Panc1 (cell line): Measurements from ENCODE around the gene SLC9A3. TPM values are rescaled to one million over a fixed set of nuclear protein-coding genes. Genes with fewer than 3 reads are reported as not detected.

Experiments used
- ATAC-seq: fragments of 200-7000 bp; cut with Tn5 transposase; 2 replicates; pipeline ENCODE4 v1.9.1; 2020; ENCODE audit warnings: mild to moderate bottlenecking, moderate library complexity
- BruUV-seq: library from RNA; stranded (reverse); fragments of 400-500 nt; replicated peaks from 2 replicates; lab custom pipeline; 2021; lab: Mats Ljungman, UMichigan
- CTCF ChIA-PET: fragments of 300-600 bp; sonication (Branson Sonifier 250); formaldehyde crosslinking; loops from one replicate; lab custom pipeline; 2022; ENCODE audit warnings: antibody characterized with exemption; lab: Charles Lee
- POLR2A ChIA-PET: fragments of 300-600 bp; sonication (Branson Sonifier 250); formaldehyde crosslinking; loops from one replicate; lab custom pipeline; 2022; ENCODE audit warnings: antibody characterized with exemption; lab: Charles Lee
- DNase-seq: peaks from one replicate; pipeline ENCODE4 v3.0.0-alpha.2; 2010; ENCODE audit warnings: low read depth, low spot score
- H3K27ac ChIP-seq: 2 replicates; pipeline ENCODE4 v1.5.1; 2011; ENCODE audit warnings: mild to moderate bottlenecking, low read length, inconsistent platforms
- H3K27me3 ChIP-seq: fragments of 200-500 bp; sonication (Bioruptor generic); 2 replicates; pipeline ENCODE4 v1.6.0; 2014; ENCODE audit warnings: low read length, inconsistent platforms; ENCODE audit not compliant: control insufficient read depth, insufficient read depth
- H3K36me3 ChIP-seq: fragments of 200-500 bp; sonication (Bioruptor generic); 2 replicates; pipeline ENCODE4 v1.5.1; 2014; ENCODE audit warnings: inconsistent platforms, mild to moderate bottlenecking, low read length, moderate library complexity; ENCODE audit not compliant: control insufficient read depth, insufficient read depth
- H3K4me1 ChIP-seq: 2 replicates; pipeline ENCODE4 v1.5.1; 2011; ENCODE audit warnings: inconsistent platforms, mild to moderate bottlenecking, low read length, moderate library complexity; ENCODE audit not compliant: control insufficient read depth, insufficient read depth
- H3K4me3 ChIP-seq, 2 experiments: 2 replicates each; pipeline ENCODE4 v1.5.1; 2011 to 2012; ENCODE audit warnings: low read depth in 2 of 2, low read length in 2 of 2, mild to moderate bottlenecking in 2 of 2, inconsistent platforms in 1 of 2, moderate library complexity in 1 of 2
- H3K9me3 ChIP-seq: fragments of 200-500 bp; sonication (Bioruptor generic); 2 replicates; pipeline ENCODE4 v1.5.1; 2014; ENCODE audit warnings: low read depth, mild to moderate bottlenecking, inconsistent platforms, low read length, moderate library complexity; ENCODE audit not compliant: control insufficient read depth, insufficient read depth
- CTCF ChIP-seq: fragments of 450-650 bp; IDR thresholded peaks from 2 replicates; pipeline ENCODE4 v1.5.1; 2017; ENCODE audit warnings: mild to moderate bottlenecking
- POLR2AphosphoS5 ChIP-seq: IDR thresholded peaks from 2 replicates; pipeline ENCODE4 v1.6.1; 2012; ENCODE audit warnings: mild to moderate bottlenecking, low read depth, low read length, moderate library complexity
- REST ChIP-seq, 2 experiments: IDR thresholded peaks; 2 replicates each; pipeline ENCODE4 v1.6.1; 2011 to 2012; ENCODE audit warnings: low read depth in 2 of 2, control low read depth in 1 of 2, low read length in 1 of 2, mild to moderate bottlenecking in 1 of 2, moderate library complexity in 1 of 2; ENCODE audit not compliant: insufficient read depth in 1 of 2
- SIN3A ChIP-seq: IDR thresholded peaks from 2 replicates; pipeline ENCODE4 v1.6.1; 2012; ENCODE audit warnings: low read depth, mild to moderate bottlenecking, low read length, moderate library complexity, borderline replicate concordance; ENCODE audit not compliant: insufficient read depth
- TCF7L2 ChIP-seq: IDR thresholded peaks from 2 replicates; pipeline ENCODE4 v1.6.1; 2011; ENCODE audit warnings: mild to moderate bottlenecking, low read depth, low read length, inconsistent platforms
- in situ Hi-C: cut with HindIII; loops from 2 replicates; pipeline ENCODE4 v1.10.0; 2016; ENCODE audit warnings: low sequenced_read_pairs, low pct_unique_long_range_greater_than_20kb
- intact Hi-C: fragments of 100-400 bp; cut with micrococcal nuclease; formaldehyde crosslinking; loops from one replicate; pipeline ENCODE4 v1.10.0; 2022; ENCODE audit not compliant: unreplicated experiment
- total RNA-seq: library from RNA; stranded (reverse); gene quantifications from one replicate; pipeline ENCODE4 v1.2.1, GENCODE V29; 2021; ENCODE audit not compliant: unreplicated experiment

The SLC9A3 gene
- total RNA-seq, 1 experiment from 2014 or later, result 2.0 TPM

- H3K27ac ChIP-seq, result no peak overlapping the region
- no peaks in the 10 kb centered on the region for H3K9me3 ChIP-seq
- ChIA-PET POLR2A (no interaction called here), CTCF (no interaction called here)
- in situ Hi-C loops (no loop called here), intact Hi-C loops (no loop called here)
- no TSS peak for BruUV-seq
- no peaks in the 10 kb centered on the region for H3K36me3 ChIP-seq
- H3K4me3 ChIP-seq, result no peak overlapping the region
- no peak for TF ChIP-seq POLR2AphosphoS5
- TF ChIP-seq SIN3A, result no peak
- TF ChIP-seq CTCF, result no peak
- TF ChIP-seq TCF7L2, result no peak
- no peak for TF ChIP-seq REST (IDR thresholded peaks at IDR 0.05; ENCODE audit: insufficient read depth in 1 of 2, low read depth in 2 of 2, low read length in 1 of 2)
- no peak for DNase-seq
- no peak for ATAC-seq
- H3K27me3 ChIP-seq, result no peaks in the 10 kb centered on the region
- no peaks in the 10 kb centered on the region for H3K4me1 ChIP-seq
Observed at GRCh38 chr5:543755-544674, 19.8 kb upstream of the SLC9A3 start.

- no TSS peak for BruUV-seq
- no peaks in the 10 kb centered on the region for H3K4me1 ChIP-seq
Observed at GRCh38 chr5:543351-543750, 19.1 kb upstream of the SLC9A3 start.

More at GRCh38 chr5:543351-543750, 19.1 kb upstream of the SLC9A3 start:
- ChIA-PET CTCF (no interaction called here), POLR2A (no interaction called here)
- ATAC-seq (no peak), DNase-seq (no peak)
- TF ChIP-seq REST (IDR thresholded peaks at IDR 0.05; ENCODE audit: insufficient read depth in 1 of 2, low read depth in 2 of 2, low read length in 1 of 2) (no peak), CTCF (no peak), TCF7L2 (no peak), SIN3A (no peak), POLR2AphosphoS5 (no peak)
- in situ Hi-C loops (no loop called here), intact Hi-C loops (no loop called here)
- Histone ChIP-seq H3K27me3 (no peaks in the 10 kb centered on the region), H3K9me3 (no peaks in the 10 kb centered on the region), H3K27ac (no peak overlapping the region), H3K4me3 (no peak overlapping the region), H3K36me3 (no peaks in the 10 kb centered on the region)
